ENCODE results near the gene YWHAH. TPM values are rescaled to one million over a fixed set of nuclear protein-coding genes. Genes with fewer than 3 reads are reported as not detected.
A peak's percentile ranks its signal among the peaks of the same experiment; 100 is the strongest.

YWHAH gene
- total and polyA plus RNA-seq, 2 of the 8 experiments (the other 6 are each of a cell fraction or from before 2014, with no cell fraction given), result 146 to 247 TPM

DNA sequence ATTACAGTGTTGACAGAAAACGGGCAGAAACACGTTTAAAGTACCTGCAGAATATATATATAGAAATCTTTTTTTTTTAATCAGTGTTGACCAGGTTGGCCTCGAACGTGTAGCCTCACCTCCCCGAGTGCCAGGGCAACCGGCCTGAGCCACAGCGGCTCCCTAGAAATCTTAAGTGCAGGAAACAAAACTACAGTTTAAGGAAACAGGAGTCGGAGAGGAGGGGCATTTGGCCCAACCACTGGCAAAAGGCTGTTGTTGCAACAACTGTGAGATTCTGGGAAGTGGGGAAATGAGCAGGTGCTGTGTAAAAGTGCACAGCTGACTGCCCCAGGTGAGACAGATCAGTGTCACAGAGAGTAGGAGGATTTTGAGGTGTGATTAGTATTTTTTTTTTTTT is 3.7 kb downstream of the YWHAH start:
- Histone ChIP-seq H3K23ac (ENCODE audit: insufficient read length) (no peak overlapping the region), H3K4ac (replicated peaks; ENCODE audit: insufficient read length, low read depth, low read length) (no peak overlapping the region), H4K8ac (ENCODE audit: extremely low read depth, insufficient read depth, low read length) (no peak overlapping the region), H3K18ac (ENCODE audit: extremely low read depth, low read length) (no peak overlapping the region), H3K9me3 (ENCODE audit: insufficient read depth in 2 of 2, low read depth in 1 of 2, low read length in 1 of 2) (no peaks in the 10 kb centered on the region), H3K9ac (replicated peaks in 1 of 4; ENCODE audit: extremely low read depth in 1 of 4, low read depth in 3 of 4, low read length in 3 of 4) (no peak overlapping the region), H3K14ac (ENCODE audit: insufficient read length) (no peak overlapping the region), H3K79me2 (ENCODE audit: control insufficient read depth in 1 of 2, insufficient read depth in 2 of 2, low read length in 2 of 2) (peaks cover 36 to 81% of the 10 kb centered on the region in 2 experiments), H3K4me2 (ENCODE audit: insufficient read depth in 1 of 2, low read depth in 2 of 2, low read length in 2 of 2) (no peak overlapping the region), H2AFZ (ENCODE audit: low read length) (no peak overlapping the region), H3K4me3 (ENCODE audit: extremely low read depth in 1 of 4, insufficient read depth in 2 of 4, low read depth in 3 of 4, low read length in 4 of 4) (no peak overlapping the region), H2BK120ac (replicated peaks; ENCODE audit: low read depth, low read length) (no peak overlapping the region), H3K27ac (ENCODE audit: low read depth, low read length) (no peak overlapping the region), H3K27me3 (replicated peaks in 1 of 4; ENCODE audit: control insufficient read depth in 3 of 4, extremely low read depth in 1 of 4, insufficient read depth in 3 of 4, low read length in 3 of 4) (no peaks in the 10 kb centered on the region), H2AK5ac (ENCODE audit: low read depth, low read length) (no peak overlapping the region), H2BK12ac (ENCODE audit: low read depth, low read length) (no peak overlapping the region), H2BK20ac (ENCODE audit: low read length) (no peak overlapping the region), H3K23me2 (ENCODE audit: low read depth, low read length) (peaks cover 9% of the 10 kb centered on the region; the same call in 1 of the 2 replicates), H3K36me3 (ENCODE audit: control insufficient read depth in 2 of 4, insufficient read depth in 4 of 4, low read length in 3 of 4) (peaks cover 0 to 42% (median 11%) of the 10 kb centered on the region in 4 experiments; a peak in 7 of 8 replicates), H4K20me1 (replicated peaks in 1 of 2; ENCODE audit: control insufficient read depth in 1 of 2, insufficient read depth in 2 of 2, low read length in 2 of 2) (peaks cover 23 to 28% of the 10 kb centered on the region in 2 experiments), H4K91ac (replicated peaks; ENCODE audit: insufficient read length, low read length) (no peak overlapping the region), H3K79me1 (ENCODE audit: low read depth, low read length) (peaks cover 10% of the 10 kb centered on the region), H3K4me1 (replicated peaks in 1 of 4; ENCODE audit: control insufficient read depth in 3 of 4, insufficient read depth in 4 of 4, low read length in 3 of 4) (peaks cover 5 to 21% (median 16%) of the 10 kb centered on the region in 4 experiments; a peak in 6 of 7 replicates), H4K5ac (ENCODE audit: insufficient read length, low read depth, low read length) (no peak overlapping the region), H3K56ac (replicated peaks; ENCODE audit: insufficient read length, low read depth, low read length) (no peak overlapping the region), H2BK5ac (ENCODE audit: low read depth, low read length) (no peak overlapping the region), H2BK15ac (ENCODE audit: low read length) (no peak overlapping the region)
- FAIRE-seq (no peak), DNase-seq (ENCODE audit: low read depth in 1 of 2, low spot score in 2 of 2) (no peak)
- ChIA-PET POLR2A (ENCODE audit: partially characterized antibody) (interaction anchor here (0.6 to 2.1 kb wide), 4 partner anchors 13 to 388 kb away, joined by 3 to 7 read pairs (median 4); no protein-coding TSS in a partner anchor), CTCF (ENCODE audit: partially characterized antibody) (interaction anchor here (0.6 to 3.5 kb wide), 5 partner anchors 9 to 192 kb away, joined by 3 to 18 read pairs (median 3); no protein-coding TSS in a partner anchor)
- TF ChIP-seq SIX5 (IDR thresholded peaks at IDR 0.05; ENCODE audit: low read depth, low read length) (no peak), HDAC2 (IDR thresholded peaks at IDR 0.05; ENCODE audit: borderline replicate concordance in 1 of 2, low read depth in 2 of 2, low read length in 2 of 2) (no peak), POLR2AphosphoS5 (IDR thresholded peaks at IDR 0.05; ENCODE audit: low read depth, low read length) (0 out of 2 replicates have a peak, but pooled peaks have one; percentile 16)
- TF ChIP-seq, protein P1, sequence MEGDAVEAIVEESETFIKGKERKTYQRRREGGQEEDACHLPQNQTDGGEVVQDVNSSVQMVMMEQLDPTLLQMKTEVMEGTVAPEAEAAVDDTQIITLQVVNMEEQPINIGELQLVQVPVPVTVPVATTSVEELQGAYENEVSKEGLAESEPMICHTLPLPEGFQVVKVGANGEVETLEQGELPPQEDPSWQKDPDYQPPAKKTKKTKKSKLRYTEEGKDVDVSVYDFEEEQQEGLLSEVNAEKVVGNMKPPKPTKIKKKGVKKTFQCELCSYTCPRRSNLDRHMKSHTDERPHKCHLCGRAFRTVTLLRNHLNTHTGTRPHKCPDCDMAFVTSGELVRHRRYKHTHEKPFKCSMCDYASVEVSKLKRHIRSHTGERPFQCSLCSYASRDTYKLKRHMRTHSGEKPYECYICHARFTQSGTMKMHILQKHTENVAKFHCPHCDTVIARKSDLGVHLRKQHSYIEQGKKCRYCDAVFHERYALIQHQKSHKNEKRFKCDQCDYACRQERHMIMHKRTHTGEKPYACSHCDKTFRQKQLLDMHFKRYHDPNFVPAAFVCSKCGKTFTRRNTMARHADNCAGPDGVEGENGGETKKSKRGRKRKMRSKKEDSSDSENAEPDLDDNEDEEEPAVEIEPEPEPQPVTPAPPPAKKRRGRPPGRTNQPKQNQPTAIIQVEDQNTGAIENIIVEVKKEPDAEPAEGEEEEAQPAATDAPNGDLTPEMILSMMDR (IDR thresholded peaks at IDR 0.05; ENCODE audit: control extremely low read depth in 1 of 3, insufficient read depth in 1 of 3, low read depth in 1 of 3, low read length in 3 of 3), result no peak
- 96% methylated on average over 8 of the region's 8 CpGs; no CpG with 5 or more reads in 1 of the 2 experiments for WGBS, 2 experiments (ENCODE audit: extremely low coverage in 1 of 2, insufficient coverage in 1 of 2, insufficient read length in 1 of 2, insufficient replicate concordance in 2 of 2, low coverage in 1 of 2, low lambda C conversion rate in 2 of 2, missing lambda C conversion rate in 1 of 2)

Measured in H1 (cell line).